IMR-90 (cell line): ENCODE results near the gene SLC6A13. TPM values are rescaled to one million over a fixed set of nuclear protein-coding genes. Genes with fewer than 3 reads are reported as not detected.

Experiments used
- ATAC-seq: fragments of 200-7000 bp; cut with Tn5 transposase; 2 replicates; pipeline ENCODE4 v1.9.1; 2020; ENCODE audit warnings: low read depth, mild to moderate bottlenecking, moderate library complexity
- BruUV-seq: library from RNA; stranded (reverse); fragments of 400-500 nt; replicated peaks from 2 replicates; lab custom pipeline; 2021; lab: Mats Ljungman, UMichigan
- CTCF ChIA-PET: fragments of 300-600 bp; formaldehyde crosslinking; extraction: SDS; loops from one replicate; lab custom pipeline; 2021; ENCODE audit warnings: antibody characterized with exemption; lab: Yijun Ruan, JAX
- POLR2A ChIA-PET: fragments of 300-600 bp; sonication (Branson Sonifier 250); formaldehyde crosslinking; loops from one replicate; lab custom pipeline; 2022; ENCODE audit warnings: antibody characterized with exemption; ENCODE audit not compliant: unreplicated experiment; lab: Charles Lee
- DNase-seq: peaks from one replicate; pipeline ENCODE4 v3.0.0; 2013
- H2AFZ ChIP-seq: replicated peaks from 2 replicates; pipeline ENCODE3; 2013; ENCODE audit warnings: low read length, mild to moderate bottlenecking; ENCODE audit not compliant: poor library complexity
- H2AK5ac ChIP-seq: 2 replicates; pipeline ENCODE4 v1.6.1; 2013; ENCODE audit warnings: low read depth, low read length, inconsistent platforms
- H2AK9ac ChIP-seq: replicated peaks from 2 replicates; pipeline ENCODE3; 2013; ENCODE audit warnings: mild to moderate bottlenecking, low read depth, low read length, moderate library complexity; ENCODE audit not compliant: poor library complexity
- H2BK120ac ChIP-seq: 2 replicates; pipeline ENCODE4 v1.6.1; 2013; ENCODE audit warnings: low read depth, low read length, inconsistent platforms
- H2BK15ac ChIP-seq: 3 replicates; pipeline ENCODE4 v1.6.1; 2013; ENCODE audit warnings: low read depth, low read length, inconsistent platforms
- H2BK20ac ChIP-seq: 2 replicates; pipeline ENCODE4 v1.6.1; 2013; ENCODE audit warnings: low read depth, mild to moderate bottlenecking, inconsistent platforms, low read length, moderate library complexity
- H2BK5ac ChIP-seq: 2 replicates; pipeline ENCODE4 v1.6.1; 2013; ENCODE audit warnings: mild to moderate bottlenecking, low read depth, low read length, inconsistent platforms; ENCODE audit not compliant: poor library complexity, severe bottlenecking
- H3K14ac ChIP-seq: replicated peaks from 2 replicates; pipeline ENCODE4 v1.6.1; 2013; ENCODE audit warnings: low read depth, low read length, inconsistent platforms
- H3K18ac ChIP-seq: 2 replicates; pipeline ENCODE4 v1.6.1; 2013; ENCODE audit warnings: low read depth, low read length, control low read depth
- H3K23ac ChIP-seq: 2 replicates; pipeline ENCODE4 v1.6.1; 2013; ENCODE audit warnings: low read depth, low read length, inconsistent platforms
- H3K27ac ChIP-seq: 2 replicates; pipeline ENCODE4 v1.5.1; 2013; ENCODE audit warnings: mild to moderate bottlenecking, control low read depth, low read length; ENCODE audit not compliant: insufficient read depth
- H3K27me3 ChIP-seq: 2 replicates; pipeline ENCODE4 v1.6.1; 2013; ENCODE audit warnings: low read length; ENCODE audit not compliant: control insufficient read depth, insufficient read depth
- H3K36me3 ChIP-seq: 2 replicates; pipeline ENCODE4 v1.6.1; 2013; ENCODE audit warnings: low read length, mixed read lengths; ENCODE audit not compliant: control insufficient read depth, insufficient read depth
- H3K4ac ChIP-seq: 2 replicates; pipeline ENCODE4 v1.6.1; 2013; ENCODE audit warnings: low read depth, low read length, inconsistent platforms
- H3K4me1 ChIP-seq: 2 replicates; pipeline ENCODE4 v1.6.1; 2013; ENCODE audit warnings: low read length, mixed read lengths; ENCODE audit not compliant: control insufficient read depth, insufficient read depth
- H3K4me2 ChIP-seq: 2 replicates; pipeline ENCODE4 v1.6.1; 2013; ENCODE audit warnings: low read depth, mild to moderate bottlenecking, control low read depth, low read length, moderate library complexity
- H3K4me3 ChIP-seq: 2 replicates; pipeline ENCODE4 v1.5.1; 2013; ENCODE audit warnings: low read depth, mild to moderate bottlenecking, control low read depth, low read length, moderate library complexity; ENCODE audit not compliant: insufficient read depth
- H3K56ac ChIP-seq: 2 replicates; pipeline ENCODE4 v1.6.1; 2013; ENCODE audit warnings: low read length, inconsistent platforms; ENCODE audit not compliant: insufficient read depth; ENCODE audit errors: extremely low read depth
- H3K79me1 ChIP-seq, 2 experiments: 2 replicates each; pipeline ENCODE4 v1.6.1; 2013; ENCODE audit warnings: low read length in 2 of 2, inconsistent platforms in 1 of 2, low read depth in 1 of 2
- H3K9ac ChIP-seq: 2 replicates; pipeline ENCODE4 v1.6.1; 2013; ENCODE audit warnings: low read depth, low read length, control low read depth
- H3K9me1 ChIP-seq: 2 replicates; pipeline ENCODE4 v1.6.1; 2013; ENCODE audit warnings: low read length, inconsistent platforms; ENCODE audit not compliant: insufficient read depth
- H3K9me3 ChIP-seq: 2 replicates; pipeline ENCODE4 v1.6.1; 2013; ENCODE audit warnings: low read length; ENCODE audit not compliant: control insufficient read depth, insufficient read depth
- H4K20me1 ChIP-seq: 2 replicates; pipeline ENCODE4 v1.6.1; 2013; ENCODE audit warnings: low read length, inconsistent platforms; ENCODE audit not compliant: insufficient read depth
- H4K5ac ChIP-seq: 2 replicates; pipeline ENCODE4 v1.6.1; 2013; ENCODE audit warnings: mild to moderate bottlenecking, low read depth, low read length, control low read depth
- H4K8ac ChIP-seq, 2 experiments: 2 replicates each; pipeline ENCODE4 v1.6.1; 2013; ENCODE audit warnings: low read depth in 2 of 2, low read length in 2 of 2, control low read depth in 1 of 2, inconsistent platforms in 1 of 2
- H4K91ac ChIP-seq: 2 replicates; pipeline ENCODE4 v1.6.1; 2013; ENCODE audit warnings: low read depth, low read length, inconsistent platforms; ENCODE audit not compliant: insufficient read depth
- POLR2A ChIP-seq: IDR thresholded peaks from 2 replicates; pipeline ENCODE4 v1.6.1; 2012; ENCODE audit warnings: mild to moderate bottlenecking, low read depth, low read length
- RAD21 ChIP-seq: IDR thresholded peaks from 2 replicates; pipeline ENCODE4 v1.6.1; 2012; ENCODE audit warnings: low read length, improper control_type of control experiment
- RCOR1 ChIP-seq: IDR thresholded peaks from 2 replicates; pipeline ENCODE4 v1.6.1; 2012; ENCODE audit warnings: mild to moderate bottlenecking, low read length, improper control_type of control experiment; ENCODE audit not compliant: insufficient replicate concordance
- WGBS, 2 experiments: methylation state at CpG; one replicate each; pipeline versions ENCODE4 v1.1.5 to v1.1.7; 2013; ENCODE audit warnings: missing lambda C conversion rate in 2 of 2; ENCODE audit not compliant: insufficient read length in 1 of 2; ENCODE audit errors: extremely low coverage in 2 of 2; 5-methylcytosine and 5-hydroxymethylcytosine counted together
- dilution Hi-C: fragments of 300-500 bp; cut with HindIII; formaldehyde crosslinking; loops from one replicate; pipeline ENCODE4 v1.14.3; 2018; ENCODE audit warnings: low sequenced_read_pairs; ENCODE audit not compliant: unreplicated experiment
- in situ Hi-C: fragments of 300-500 bp; cut with MboI; formaldehyde crosslinking; loops from 3 replicates; pipeline ENCODE4 v1.14.3; 2019; ENCODE audit warnings: low sequenced_read_pairs, inconsistent platforms, mixed read lengths
- intact Hi-C: fragments of 100-400 bp; cut with micrococcal nuclease; formaldehyde crosslinking; loops from 2 replicates; pipeline ENCODE4 v1.10.0; 2022
- polyA plus RNA-seq, 3 experiments: library from polyadenylated mRNA; depleted of rRNA; stranded (reverse); fragments of >200 nt; gene quantifications; 2 replicates each; pipeline ENCODE4 v1.2.3, GENCODE V29; 2012; ENCODE audit warnings: low replicate concordance in 1 of 3
- total RNA-seq: library from RNA; depleted of rRNA; stranded (reverse); fragments of >200 nt; gene quantifications from 2 replicates; pipeline ENCODE4 v1.2.3, GENCODE V29; 2012
- TF ChIP-seq, protein P1 (sequence below): fragments of 150-350 bp; IDR thresholded peaks from 2 replicates; pipeline ENCODE4 v1.6.1; 2017; ENCODE audit warnings: mild to moderate bottlenecking, antibody characterized with exemption, low read length, low read depth

SLC6A13 gene
- total and polyA plus RNA-seq, 2 of the 4 experiments (the other 2 are of a cell fraction), result under 0.01 to 0.10 TPM

- Histone ChIP-seq H2AFZ (no peak overlapping the region), H4K91ac (no peak overlapping the region), H3K36me3 (no peaks in the 10 kb centered on the region), H3K9me1 (no peaks in the 10 kb centered on the region), H4K8ac (no peak overlapping the region), H3K27me3 (peaks cover 21% of the 10 kb centered on the region), H3K9me3 (peaks cover 20% of the 10 kb centered on the region), H3K27ac (no peak overlapping the region), H3K4me3 (no peak overlapping the region), H3K4ac (no peak overlapping the region), H3K14ac (no peak overlapping the region), H3K9ac (no peak overlapping the region), H3K4me1 (no peaks in the 10 kb centered on the region), H2BK20ac (no peak overlapping the region), H2BK15ac (no peak overlapping the region), H3K23ac (no peak overlapping the region), H2AK9ac (no peak overlapping the region), H2AK5ac (no peak overlapping the region), H2BK5ac (no peak overlapping the region), H4K5ac (no peak overlapping the region), H2BK120ac (no peak overlapping the region), H3K4me2 (no peak overlapping the region), H4K20me1 (no peaks in the 10 kb centered on the region), H3K18ac (no peak overlapping the region), H3K56ac (no peak overlapping the region), H3K79me1 (no peaks in the 10 kb centered on the region)
- intact Hi-C loops, result no loop called here
- CTCF ChIA-PET, result no interaction called here
- TF ChIP-seq, protein P1, sequence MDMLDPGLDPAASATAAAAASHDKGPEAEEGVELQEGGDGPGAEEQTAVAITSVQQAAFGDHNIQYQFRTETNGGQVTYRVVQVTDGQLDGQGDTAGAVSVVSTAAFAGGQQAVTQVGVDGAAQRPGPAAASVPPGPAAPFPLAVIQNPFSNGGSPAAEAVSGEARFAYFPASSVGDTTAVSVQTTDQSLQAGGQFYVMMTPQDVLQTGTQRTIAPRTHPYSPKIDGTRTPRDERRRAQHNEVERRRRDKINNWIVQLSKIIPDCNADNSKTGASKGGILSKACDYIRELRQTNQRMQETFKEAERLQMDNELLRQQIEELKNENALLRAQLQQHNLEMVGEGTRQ, result no peak
- TF ChIP-seq POLR2A (no peak), RCOR1 (no peak), RAD21 (no peak)
- no TSS peak for BruUV-seq
- dilution Hi-C loops, result no loop called here
- in situ Hi-C loops, result no loop called here
- WGBS, 2 experiments, result 38% methylated on average over 7 of the region's 19 CpGs; no CpG with 5 or more reads in 1 of the 2 experiments
- POLR2A ChIA-PET, result no interaction called here
- DNase-seq (no peak), ATAC-seq (no peak)
Observed at GRCh38 chr12:238736-239398, 23.8 kb downstream of the SLC6A13 start.
